Fibroblast of skin of left biceps (primary cell): ENCODE measurements around the gene TMEM213.

Experiments
- DNase-seq, 2 experiments: peaks; one replicate each; pipeline ENCODE4 v3.0.0-alpha.2; 2013; ENCODE audit warnings: low read depth in 2 of 2

Gene TMEM213

GRCh38 chr7:138875794-138876193 lies 78.0 kb downstream of the TMEM213 start:
- DNase-seq = peak; percentile 39 to 41

GRCh38 chr7:138876326-138876725 lies 78.5 kb downstream of the TMEM213 start:
- DNase-seq = no peak

- no peak for DNase-seq
These were observed 80.3 kb downstream of the TMEM213 start for GRCh38 chr7:138878051-138878450.

GRCh38 chr7:138878856-138879255 lies 81.1 kb downstream of the TMEM213 start:
- no peak for DNase-seq

GRCh38 chr7:138879356-138879755 lies 81.6 kb downstream of the TMEM213 start:
- DNase-seq = no peak

- no peak for DNase-seq
These were observed 83.2 kb downstream of the TMEM213 start for GRCh38 chr7:138880881-138881578.

- DNase-seq = no peak
These were observed 83.9 kb downstream of the TMEM213 start for GRCh38 chr7:138881579-138882188.

GRCh38 chr7:138882249-138882648 lies 84.5 kb downstream of the TMEM213 start:
- DNase-seq = no peak

- DNase-seq = no peak
These were observed 87.8 kb downstream of the TMEM213 start for GRCh38 chr7:138885383-138886147.

GRCh38 chr7:138886501-138886917 lies 88.7 kb downstream of the TMEM213 start:
- DNase-seq = peak; percentile 32 to 41

GRCh38 chr7:138887085-138887710 lies 89.4 kb downstream of the TMEM213 start:
- DNase-seq = no peak
